EL (cell line): ENCODE measurements around the gene PRDX1.
"Not testable (repeated sequence)": the region's sequence is repeated elsewhere in the genome, so short reads cannot be mapped to it uniquely, and the experiment has no call there.

Experiments used
- DNase-seq: peaks from one replicate; pipeline ENCODE4 v3.0.0-alpha.2; 2016

Gene PRDX1

GRCh38 chr1:45535988-45536766, 14.5 kb upstream of the PRDX1 start:
- no peak for DNase-seq

GRCh38 chr1:45531873-45532272, 10.2 kb upstream of the PRDX1 start:
- DNase-seq, result no peak

- no peak for DNase-seq
Measured at GRCh38 chr1:45530632-45531135, 9.0 kb upstream of the PRDX1 start.

- no peak for DNase-seq
Measured at GRCh38 chr1:45526135-45526644, 4.5 kb upstream of the PRDX1 start.

GRCh38 chr1:45523975-45524374, 2.3 kb upstream of the PRDX1 start:
- DNase-seq, result not testable (repeated sequence)

GRCh38 chr1:45523516-45523915, 1.8 kb upstream of the PRDX1 start:
- DNase-seq, result not testable (repeated sequence)

GRCh38 chr1:45522324-45523104, 830 bp upstream of the PRDX1 start:
- DNase-seq, result peak; percentile 52

GRCh38 chr1:45519774-45520173, 1.9 kb downstream of the PRDX1 start:
- DNase-seq, result not testable (repeated sequence)

- no peak for DNase-seq
Measured at GRCh38 chr1:45518910-45519309, 2.8 kb downstream of the PRDX1 start.

- DNase-seq, result not testable (repeated sequence)
Measured at GRCh38 chr1:45518366-45518765, 3.3 kb downstream of the PRDX1 start.

- DNase-seq, result no peak
Measured at GRCh38 chr1:45516465-45516864, 5.2 kb downstream of the PRDX1 start.

GRCh38 chr1:45516036-45516435, 5.6 kb downstream of the PRDX1 start:
- DNase-seq, result no peak

GRCh38 chr1:45513532-45514260, 8.0 kb downstream of the PRDX1 start:
- peak; percentile 25 for DNase-seq

GRCh38 chr1:45512641-45513054, 9.0 kb downstream of the PRDX1 start:
- peak; percentile 76 for DNase-seq

- DNase-seq, result no peak
Measured at GRCh38 chr1:45510972-45511527, 10.6 kb downstream of the PRDX1 start.

GRCh38 chr1:45510036-45510971, 11.4 kb downstream of the PRDX1 start:
- DNase-seq, result no peak

- DNase-seq, result no peak
Measured at GRCh38 chr1:45508295-45509151, 13.2 kb downstream of the PRDX1 start.

- no peak for DNase-seq
Measured at GRCh38 chr1:45507893-45508292, 13.8 kb downstream of the PRDX1 start.

GRCh38 chr1:45507195-45507594, 14.5 kb downstream of the PRDX1 start:
- no peak for DNase-seq
